ENCODE data around the gene LCP1.

LCP1 gene

DNA sequence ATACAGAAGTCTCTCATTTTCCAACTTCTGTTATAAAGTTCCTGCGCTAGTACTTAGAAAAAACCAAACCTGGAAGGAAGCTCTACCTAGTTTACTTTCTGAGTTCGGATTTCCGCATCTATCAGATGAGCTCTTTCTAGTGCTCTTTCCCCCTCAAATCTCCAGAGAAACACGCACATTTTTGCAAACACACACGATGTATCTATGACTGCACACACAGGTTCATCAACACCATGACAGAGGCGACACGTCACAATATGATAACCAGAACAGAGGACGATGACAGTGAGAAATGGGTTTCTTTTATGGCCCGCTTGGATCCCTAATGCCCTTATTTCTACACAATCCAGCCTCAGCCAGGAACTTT, 29.1 kb upstream of the LCP1 start:
- TF ChIP-seq, protein P1, sequence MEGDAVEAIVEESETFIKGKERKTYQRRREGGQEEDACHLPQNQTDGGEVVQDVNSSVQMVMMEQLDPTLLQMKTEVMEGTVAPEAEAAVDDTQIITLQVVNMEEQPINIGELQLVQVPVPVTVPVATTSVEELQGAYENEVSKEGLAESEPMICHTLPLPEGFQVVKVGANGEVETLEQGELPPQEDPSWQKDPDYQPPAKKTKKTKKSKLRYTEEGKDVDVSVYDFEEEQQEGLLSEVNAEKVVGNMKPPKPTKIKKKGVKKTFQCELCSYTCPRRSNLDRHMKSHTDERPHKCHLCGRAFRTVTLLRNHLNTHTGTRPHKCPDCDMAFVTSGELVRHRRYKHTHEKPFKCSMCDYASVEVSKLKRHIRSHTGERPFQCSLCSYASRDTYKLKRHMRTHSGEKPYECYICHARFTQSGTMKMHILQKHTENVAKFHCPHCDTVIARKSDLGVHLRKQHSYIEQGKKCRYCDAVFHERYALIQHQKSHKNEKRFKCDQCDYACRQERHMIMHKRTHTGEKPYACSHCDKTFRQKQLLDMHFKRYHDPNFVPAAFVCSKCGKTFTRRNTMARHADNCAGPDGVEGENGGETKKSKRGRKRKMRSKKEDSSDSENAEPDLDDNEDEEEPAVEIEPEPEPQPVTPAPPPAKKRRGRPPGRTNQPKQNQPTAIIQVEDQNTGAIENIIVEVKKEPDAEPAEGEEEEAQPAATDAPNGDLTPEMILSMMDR (IDR thresholded peaks at IDR 0.05; ENCODE audit: insufficient read depth, low read length, poor library complexity, severe bottlenecking) = no peak
- no peak for DNase-seq (ENCODE audit: extremely low read depth, insufficient read length)
- Histone ChIP-seq H3K4me3 (replicated peaks; ENCODE audit: low read depth, low read length) (peak overlapping the region; percentile 74), H3K36me3 (ENCODE audit: control insufficient read depth, insufficient read depth, low read length) (no peaks in the 10 kb centered on the region), H3K27me3 (replicated peaks; ENCODE audit: control insufficient read depth, insufficient read depth, low read length) (no peaks in the 10 kb centered on the region)

DNA sequence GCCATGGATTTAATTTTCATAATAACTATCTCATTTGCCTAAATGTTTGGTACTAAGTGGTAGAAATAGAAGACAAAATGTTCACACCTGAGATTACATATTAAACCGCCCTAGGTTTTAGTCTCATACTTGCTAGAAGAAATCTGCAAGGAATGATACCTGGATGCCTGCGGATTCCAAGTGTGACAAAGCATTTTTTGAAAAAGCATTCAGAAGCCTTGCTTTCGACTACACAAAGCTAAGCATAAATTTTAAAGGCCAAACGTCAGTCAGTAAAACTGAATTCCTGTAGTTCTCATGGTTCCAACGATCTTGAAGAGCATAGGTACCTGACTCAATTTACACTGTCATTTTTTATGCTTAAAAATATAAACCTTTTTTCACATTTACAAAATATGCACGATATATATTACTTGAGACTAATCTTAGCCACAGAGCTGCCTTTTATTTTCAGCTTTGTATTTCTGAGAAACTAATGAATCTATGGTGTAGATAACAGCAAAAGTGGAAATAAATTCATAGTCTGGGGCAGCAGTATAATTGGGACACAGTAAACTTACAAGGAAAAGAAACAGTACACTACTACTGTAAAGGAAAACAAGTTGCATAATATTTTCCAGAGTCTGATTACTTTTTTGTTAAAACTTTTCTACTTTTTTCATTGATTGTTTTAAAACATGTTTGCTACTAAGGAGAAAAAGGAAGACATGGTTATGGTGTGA, 28.5 kb upstream of the LCP1 start:
- TF ChIP-seq, protein P1 (IDR thresholded peaks at IDR 0.05; ENCODE audit: insufficient read depth, low read length, poor library complexity, severe bottlenecking) = no peak

DNA sequence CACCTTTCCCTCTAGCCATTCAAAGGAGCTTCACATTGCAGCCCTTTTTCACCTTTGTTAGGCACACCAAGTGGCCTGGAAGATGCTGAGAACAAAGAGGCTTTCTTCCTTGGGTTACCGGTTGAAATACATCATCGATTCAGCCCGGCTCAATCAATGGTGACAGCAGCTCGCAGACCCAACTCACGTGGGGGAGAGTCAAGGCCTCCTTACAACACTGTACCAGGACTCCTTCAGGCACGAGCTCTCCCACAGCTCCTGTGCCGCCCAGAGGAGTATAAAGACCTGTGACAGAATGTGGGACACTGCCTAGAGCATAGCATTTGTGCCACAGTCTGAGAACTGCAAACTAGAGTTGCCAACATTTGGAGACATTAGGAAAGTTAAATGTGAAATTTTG, 25.9 kb upstream of the LCP1 start:
- Histone ChIP-seq H3K27me3 (replicated peaks; ENCODE audit: control insufficient read depth, insufficient read depth, low read length) (no peaks in the 10 kb centered on the region), H3K4me3 (replicated peaks; ENCODE audit: low read depth, low read length) (no peak overlapping the region), H3K36me3 (ENCODE audit: control insufficient read depth, insufficient read depth, low read length) (no peaks in the 10 kb centered on the region)
- TF ChIP-seq, protein P1 (IDR thresholded peaks at IDR 0.05; ENCODE audit: insufficient read depth, low read length, poor library complexity, severe bottlenecking) = no peak
- DNase-seq (ENCODE audit: extremely low read depth, insufficient read length) = no peak

More for the DNA sequence above, 28.5 kb upstream of the LCP1 start:
- Histone ChIP-seq H3K4me3 (replicated peaks; ENCODE audit: low read depth, low read length) (no peak overlapping the region; the same call in 1 of the 2 replicates), H3K36me3 (ENCODE audit: control insufficient read depth, insufficient read depth, low read length) (no peaks in the 10 kb centered on the region), H3K27me3 (replicated peaks; ENCODE audit: control insufficient read depth, insufficient read depth, low read length) (no peaks in the 10 kb centered on the region)
- DNase-seq (ENCODE audit: extremely low read depth, insufficient read length) = no peak

DNA sequence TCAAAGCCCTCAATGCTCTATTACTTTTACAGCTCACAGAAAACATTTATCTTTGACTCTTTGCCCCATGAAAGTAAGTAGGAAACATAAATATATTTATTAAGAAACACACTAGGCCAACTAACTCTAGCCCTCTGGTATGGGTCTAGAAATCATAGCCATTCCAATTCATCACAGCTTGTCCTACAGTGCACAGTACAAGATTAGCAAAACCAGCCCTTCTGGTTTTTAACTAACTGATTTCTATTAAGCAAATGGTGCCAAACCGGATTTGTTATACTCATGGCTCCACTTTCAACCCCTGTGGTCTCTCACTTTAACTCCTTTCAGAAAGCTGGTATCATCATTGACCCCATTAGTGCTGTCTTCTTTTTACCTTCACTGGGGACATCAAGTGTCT, 24.2 kb upstream of the LCP1 start:
- TF ChIP-seq, protein P1 (IDR thresholded peaks at IDR 0.05; ENCODE audit: insufficient read depth, low read length, poor library complexity, severe bottlenecking) = no peak
- H3K4me3 ChIP-seq (replicated peaks; ENCODE audit: low read depth, low read length) = no peak overlapping the region
- no peak for DNase-seq (ENCODE audit: extremely low read depth, insufficient read length)
- H3K36me3 ChIP-seq (ENCODE audit: control insufficient read depth, insufficient read depth, low read length) = no peaks in the 10 kb centered on the region
- no peaks in the 10 kb centered on the region for H3K27me3 ChIP-seq (replicated peaks; ENCODE audit: control insufficient read depth, insufficient read depth, low read length)

DNA sequence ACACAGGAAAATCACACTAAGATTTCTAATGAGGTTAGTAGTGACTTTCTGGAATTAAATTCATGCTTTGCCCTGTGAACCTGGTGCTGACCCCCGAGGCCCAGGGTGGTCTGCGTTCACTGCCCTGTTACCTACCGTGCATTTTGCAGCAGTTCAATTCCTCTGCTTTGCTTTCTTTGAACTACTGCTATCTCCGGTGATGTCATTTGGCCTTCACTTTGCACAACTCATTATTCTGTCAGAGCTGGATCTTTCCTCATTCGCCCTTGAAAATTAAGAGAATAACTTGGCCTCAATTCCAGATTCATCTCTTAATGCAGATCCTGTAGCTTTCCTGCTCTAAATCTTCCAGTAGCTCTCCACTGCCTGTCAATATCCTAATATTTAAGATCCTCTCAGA, 21.0 kb upstream of the LCP1 start:
- TF ChIP-seq, protein P1 (IDR thresholded peaks at IDR 0.05; ENCODE audit: insufficient read depth, low read length, poor library complexity, severe bottlenecking) = no peak

More for the DNA sequence above, 21.0 kb upstream of the LCP1 start:
- H3K27me3 ChIP-seq (replicated peaks; ENCODE audit: control insufficient read depth, insufficient read depth, low read length) = no peaks in the 10 kb centered on the region
- DNase-seq (ENCODE audit: extremely low read depth, insufficient read length) = no peak
- no peaks in the 10 kb centered on the region for H3K36me3 ChIP-seq (ENCODE audit: control insufficient read depth, insufficient read depth, low read length)
- no peak overlapping the region for H3K4me3 ChIP-seq (replicated peaks; ENCODE audit: low read depth, low read length)

Measured in GM06990 (cell line).